Ramos (cell line): Measurements from ENCODE around the gene RFX8.
"Not testable (repeated sequence)": the region's sequence is repeated elsewhere in the genome, so short reads cannot be mapped to it uniquely, and the experiment has no call there.

Source experiments
- in situ Hi-C: fragments of 300-500 bp; cut with MboI; formaldehyde crosslinking; loops from one replicate; pipeline ENCODE4 v1.14.3; 2022; ENCODE audit warnings: low sequenced_read_pairs; ENCODE audit not compliant: unreplicated experiment

Gene RFX8

GRCh38 chr2:101450965-101451364 is 23.9 kb downstream of the RFX8 start:
- in situ Hi-C loops, result no loop called here

DNA sequence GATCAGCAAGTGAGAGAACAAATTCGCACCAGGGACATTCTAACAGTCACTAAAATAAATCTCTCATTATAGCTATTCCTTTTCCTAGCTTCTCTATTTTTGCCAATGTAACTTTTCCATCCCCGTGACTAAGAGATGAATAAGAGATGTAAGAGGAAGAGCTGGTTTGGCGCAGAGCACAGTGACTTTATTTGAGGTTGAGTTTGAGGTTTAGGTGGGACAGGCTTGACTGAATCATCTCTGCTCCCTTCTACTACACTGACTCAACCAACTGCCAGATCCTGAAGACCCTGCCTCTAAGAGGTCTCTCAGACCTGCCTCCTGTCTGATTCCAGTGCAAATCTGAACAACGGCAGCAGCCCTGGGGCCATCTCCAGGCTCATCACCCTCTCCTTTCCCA is 28.0 kb downstream of the RFX8 start:
- in situ Hi-C loops, result no loop called here

DNA sequence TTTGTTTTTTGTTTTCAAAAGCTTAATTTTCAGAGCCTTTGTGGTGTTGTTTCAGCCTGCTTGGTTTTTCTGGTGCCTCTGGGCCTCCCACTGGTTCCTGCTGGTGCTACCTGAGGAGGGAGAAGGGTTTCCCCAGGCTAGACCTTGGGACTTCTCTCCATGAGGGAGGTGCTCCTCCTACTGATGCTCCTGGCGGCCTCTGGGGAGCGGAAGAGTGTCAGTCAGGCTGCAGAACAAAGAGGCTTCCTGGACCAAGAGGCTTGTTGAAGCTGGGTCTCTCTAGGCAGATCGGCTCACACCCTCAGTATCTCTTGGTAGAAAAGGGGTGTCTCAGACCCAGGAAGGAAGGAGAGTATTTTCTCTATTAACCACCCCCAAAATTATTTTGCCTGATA is 32.2 kb downstream of the RFX8 start:
- in situ Hi-C loops, result no loop called here

DNA sequence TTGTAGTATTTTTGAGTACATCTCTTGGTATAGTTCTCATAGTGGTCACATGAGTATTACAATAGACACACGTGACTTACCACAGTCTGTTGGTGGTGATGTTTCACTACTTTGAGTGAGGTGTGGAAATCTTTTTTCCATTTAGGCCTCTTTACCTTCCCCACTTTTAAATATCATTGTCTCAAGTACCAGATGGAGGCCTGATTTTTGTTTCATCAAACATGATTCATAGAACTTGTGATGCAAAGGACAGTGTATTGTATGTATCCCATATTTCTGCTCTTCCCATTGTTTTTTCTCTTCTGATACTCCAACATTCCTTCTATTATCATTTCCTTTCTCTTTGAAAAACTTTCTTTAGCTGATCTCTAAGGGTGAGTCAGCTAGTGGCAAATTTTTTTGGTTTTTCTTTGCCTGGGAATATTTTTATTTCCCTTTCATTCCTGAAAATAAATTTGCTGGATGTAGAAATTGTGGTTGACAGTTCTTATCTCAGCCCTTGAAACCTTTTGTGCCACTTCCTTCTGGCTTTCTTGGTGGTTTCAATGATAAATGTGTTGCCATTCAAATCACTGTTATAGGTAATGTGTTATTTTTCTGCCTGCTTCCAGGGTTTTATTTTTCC is 32.8 kb downstream of the RFX8 start:
- in situ Hi-C loops, result no loop called here

- in situ Hi-C loops, result no loop called here
Observed at GRCh38 chr2:101440127-101440738, 34.7 kb downstream of the RFX8 start.

- in situ Hi-C loops, result no loop called here
Observed at GRCh38 chr2:101439716-101440115, 35.2 kb downstream of the RFX8 start.

DNA sequence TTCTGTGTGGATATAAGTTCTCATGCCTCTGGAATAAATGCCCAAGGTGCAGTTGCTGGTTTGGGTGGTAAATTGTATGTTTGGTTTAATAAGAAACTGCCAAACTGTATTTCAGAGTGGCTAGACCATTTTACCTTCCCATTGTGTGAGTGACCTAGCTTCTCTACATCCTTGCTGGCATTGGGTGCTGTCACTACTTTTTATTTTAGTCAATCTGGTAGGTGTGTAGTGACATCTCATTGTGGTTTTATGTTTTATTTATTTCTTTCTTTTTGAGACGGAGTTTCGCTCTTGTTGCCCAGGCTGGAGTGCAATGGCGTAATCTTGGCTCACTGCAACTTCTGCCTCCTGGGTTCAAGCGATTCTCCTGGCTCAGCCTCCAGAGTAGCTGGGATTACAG is 36.4 kb downstream of the RFX8 start:
- in situ Hi-C loops, result not testable (repeated sequence)

DNA sequence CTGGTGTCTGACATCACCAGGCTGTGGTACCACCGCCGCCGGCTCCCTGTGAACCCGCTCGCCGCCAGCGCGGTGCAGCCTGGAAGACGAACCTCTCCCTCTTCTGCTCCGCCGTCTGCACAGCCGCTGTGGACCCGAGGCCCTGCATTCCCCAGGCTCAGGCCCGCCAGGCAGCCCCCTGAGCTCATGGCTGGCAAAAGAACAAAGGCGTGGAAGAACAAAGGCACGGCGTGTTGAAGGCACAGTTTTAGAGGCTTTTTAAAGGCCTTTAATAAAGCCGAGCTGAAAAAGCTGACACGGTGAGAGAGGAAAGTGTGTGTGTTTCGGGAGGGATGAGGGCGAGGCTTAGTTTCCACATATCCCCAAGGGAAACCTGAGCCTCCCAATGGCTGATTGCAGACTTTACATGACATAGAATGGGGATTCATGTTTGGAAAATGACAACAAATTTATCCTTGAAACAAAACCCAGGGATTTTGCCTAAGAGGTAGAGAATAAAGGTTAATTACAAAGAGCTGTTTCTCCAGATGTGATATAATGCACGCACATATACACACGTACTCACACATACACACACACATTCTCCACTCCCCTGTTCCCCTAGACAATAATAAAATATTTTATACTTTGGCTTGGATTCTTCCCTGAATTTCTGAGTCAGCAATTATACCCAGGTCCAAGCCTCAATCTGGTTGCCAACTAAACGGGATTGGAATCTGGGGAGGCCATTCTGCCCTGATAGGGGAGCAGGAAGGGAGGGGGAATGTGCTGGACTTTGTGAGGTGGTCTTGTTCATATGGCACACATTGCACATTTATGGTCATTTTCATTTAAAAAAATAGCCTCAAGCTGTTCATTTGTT is 39.7 kb downstream of the RFX8 start:
- in situ Hi-C loops, result no loop called here

DNA sequence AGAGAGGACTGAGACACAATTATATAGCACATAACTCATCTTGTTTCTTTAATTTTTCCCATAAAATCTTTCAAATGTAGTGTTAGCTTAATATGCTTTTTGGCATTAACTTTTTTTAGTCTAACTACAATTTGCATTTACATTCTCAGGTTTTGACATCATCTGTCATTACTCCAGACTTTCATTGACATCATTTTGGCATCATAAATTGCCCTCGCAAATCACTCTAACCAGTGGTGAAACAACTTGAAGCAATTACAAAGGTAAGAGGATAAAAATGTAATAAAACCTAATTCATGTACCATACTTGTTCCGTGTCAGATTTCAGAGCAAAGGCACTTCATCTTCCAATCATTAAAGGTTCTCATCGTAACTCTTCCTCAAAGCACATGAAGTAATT is 41.4 kb downstream of the RFX8 start:
- in situ Hi-C loops, result no loop called here

DNA sequence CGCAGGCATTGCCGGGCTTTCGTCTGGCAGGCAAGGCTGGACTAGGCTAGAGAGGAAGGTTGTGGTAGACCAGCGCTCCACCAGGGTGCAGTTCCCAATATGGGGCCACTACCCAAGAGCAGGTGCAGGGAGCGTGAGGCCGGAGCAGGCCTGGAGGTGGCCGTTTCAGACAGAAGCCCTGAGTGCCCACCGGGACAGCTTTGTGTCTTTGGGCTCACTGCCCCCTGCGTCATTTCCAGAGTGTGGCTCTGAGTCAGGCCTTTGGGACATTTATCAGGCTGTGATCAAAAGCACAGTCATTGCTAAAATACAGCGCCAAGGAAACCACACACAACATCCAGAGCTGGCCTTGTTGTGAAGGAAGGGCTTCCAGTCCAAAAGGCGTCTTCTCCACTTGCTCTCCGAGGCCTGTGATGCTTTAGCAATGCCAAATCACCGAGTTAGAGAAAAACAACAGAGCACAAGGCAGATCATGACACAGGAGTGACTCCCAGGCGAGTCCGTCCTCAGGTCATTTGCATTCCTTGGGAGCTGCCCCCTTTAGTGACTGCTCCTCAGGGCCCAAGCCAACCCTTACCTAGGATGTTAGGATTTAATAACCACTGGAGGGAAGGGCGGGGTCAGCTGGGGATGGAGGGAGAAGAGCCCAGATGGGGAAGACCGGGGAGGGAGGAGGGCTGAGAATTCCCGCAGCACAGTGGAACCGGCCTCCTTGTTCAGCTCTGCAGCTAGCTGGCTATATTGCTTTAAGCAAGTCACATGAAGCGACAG is 42.3 kb downstream of the RFX8 start:
- in situ Hi-C loops, result no loop called here

DNA sequence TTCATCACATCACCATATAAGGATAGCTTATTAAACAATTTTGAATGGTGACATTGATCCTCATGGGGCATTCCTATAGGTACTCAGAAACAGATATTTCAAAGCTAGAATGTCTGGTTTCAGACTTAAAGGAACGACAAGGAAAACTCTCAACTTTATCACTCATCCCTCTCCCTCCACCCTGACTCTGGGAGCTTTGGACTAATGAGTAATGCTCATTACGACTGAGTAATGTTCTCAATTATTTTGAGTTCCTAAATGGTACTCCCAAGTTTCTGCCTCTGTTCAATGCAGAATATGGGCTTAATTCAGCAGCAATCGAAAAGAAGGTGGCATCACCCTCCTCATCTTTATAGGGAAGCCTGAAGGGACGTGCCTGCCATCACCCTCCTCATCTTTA is 43.4 kb downstream of the RFX8 start:
- in situ Hi-C loops, result no loop called here

DNA sequence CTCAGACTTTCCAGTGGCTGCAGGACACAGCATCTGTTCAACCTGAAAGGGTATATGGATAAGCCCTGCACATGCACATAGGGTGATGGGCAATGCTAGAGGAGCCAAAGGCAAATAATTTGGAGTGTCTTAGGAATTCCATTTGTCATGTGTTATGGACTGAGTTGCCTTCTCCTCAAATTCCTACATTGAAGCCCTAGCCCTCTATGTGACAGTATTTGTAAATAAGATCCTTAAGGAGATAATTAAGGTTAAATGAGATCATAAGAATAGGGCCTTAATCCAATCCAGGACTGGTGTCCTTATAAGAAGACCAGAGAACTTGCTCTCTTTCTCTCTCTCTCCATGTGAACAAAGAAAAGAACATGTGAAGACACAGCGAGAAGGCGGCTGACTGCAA is 44.8 kb downstream of the RFX8 start:
- in situ Hi-C loops, result no loop called here

GRCh38 chr2:101429453-101429852 is 45.5 kb downstream of the RFX8 start:
- in situ Hi-C loops, result loop anchor here (10.0 kb wide), 1 partner anchor 395 kb away; no protein-coding TSS in a partner anchor

DNA sequence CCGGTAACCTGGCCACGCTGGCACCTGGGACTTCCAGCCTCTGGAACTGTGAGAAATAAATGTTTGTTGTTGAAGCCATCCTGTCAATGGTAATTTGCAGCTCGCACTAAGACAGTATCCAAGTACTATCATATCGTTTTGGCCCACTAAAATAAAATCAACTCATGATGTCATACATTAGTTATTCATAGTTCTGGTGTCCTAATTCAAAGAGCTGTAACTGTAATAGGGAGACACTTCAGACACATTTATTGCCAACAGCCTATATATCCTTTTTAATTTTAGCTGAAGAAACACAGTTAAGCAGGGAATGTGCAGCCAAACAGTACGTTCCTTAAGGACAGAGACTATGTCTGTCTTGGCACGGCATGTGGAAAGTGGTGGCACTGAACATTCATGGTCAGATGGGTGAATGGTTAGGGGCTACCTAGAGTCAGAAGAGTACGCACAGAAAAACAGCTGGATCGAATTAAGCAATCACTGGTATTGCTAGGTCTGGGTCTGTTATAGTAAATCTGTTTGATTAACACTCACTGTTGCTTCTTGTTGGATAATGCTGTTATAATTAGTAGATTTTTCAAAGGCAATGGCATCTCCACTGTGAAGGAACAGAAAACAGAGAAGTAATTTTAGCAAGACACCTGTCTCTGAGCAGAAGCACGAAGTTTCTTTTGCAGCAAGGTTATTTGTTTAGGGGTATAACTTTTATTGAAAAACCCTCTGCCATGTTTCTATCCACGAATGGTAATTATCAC is 46.3 kb downstream of the RFX8 start:
- in situ Hi-C loops, result loop anchor here (10.0 kb wide), 1 partner anchor 396 kb away; no protein-coding TSS in a partner anchor

- in situ Hi-C loops, result loop anchor here (10.0 kb wide), 1 partner anchor 397 kb away; no protein-coding TSS in a partner anchor
Observed at GRCh38 chr2:101427743-101428142, 47.2 kb downstream of the RFX8 start.

DNA sequence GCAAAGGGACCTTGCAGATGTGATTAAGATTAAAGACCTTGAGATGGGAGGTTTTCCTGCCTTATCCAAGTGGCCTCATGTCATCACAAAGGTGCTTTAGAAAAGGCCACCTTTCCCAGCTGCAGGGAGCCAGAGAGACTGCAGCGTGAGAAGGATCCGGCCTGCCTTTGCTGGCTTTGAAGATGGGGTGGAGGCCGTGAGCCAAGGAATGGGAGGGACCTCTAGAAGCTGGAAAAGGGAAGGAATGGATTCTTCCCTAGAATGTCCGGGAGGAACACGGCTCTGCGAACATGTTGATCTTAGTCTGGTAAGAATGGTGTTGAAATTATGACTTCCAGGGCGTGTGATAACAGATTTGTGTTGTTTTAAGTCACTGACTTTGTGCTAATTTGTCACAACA is 47.7 kb downstream of the RFX8 start:
- in situ Hi-C loops, result loop anchor here (10.0 kb wide), 1 partner anchor 398 kb away; no protein-coding TSS in a partner anchor

GRCh38 chr2:101426822-101427221 is 48.1 kb downstream of the RFX8 start:
- in situ Hi-C loops, result loop anchor here (10.0 kb wide), 1 partner anchor 398 kb away; no protein-coding TSS in a partner anchor

- in situ Hi-C loops, result loop anchor here (10.0 kb wide), 1 partner anchor 404 kb away; no protein-coding TSS in a partner anchor
Observed at GRCh38 chr2:101420623-101421022, 54.3 kb downstream of the RFX8 start.

DNA sequence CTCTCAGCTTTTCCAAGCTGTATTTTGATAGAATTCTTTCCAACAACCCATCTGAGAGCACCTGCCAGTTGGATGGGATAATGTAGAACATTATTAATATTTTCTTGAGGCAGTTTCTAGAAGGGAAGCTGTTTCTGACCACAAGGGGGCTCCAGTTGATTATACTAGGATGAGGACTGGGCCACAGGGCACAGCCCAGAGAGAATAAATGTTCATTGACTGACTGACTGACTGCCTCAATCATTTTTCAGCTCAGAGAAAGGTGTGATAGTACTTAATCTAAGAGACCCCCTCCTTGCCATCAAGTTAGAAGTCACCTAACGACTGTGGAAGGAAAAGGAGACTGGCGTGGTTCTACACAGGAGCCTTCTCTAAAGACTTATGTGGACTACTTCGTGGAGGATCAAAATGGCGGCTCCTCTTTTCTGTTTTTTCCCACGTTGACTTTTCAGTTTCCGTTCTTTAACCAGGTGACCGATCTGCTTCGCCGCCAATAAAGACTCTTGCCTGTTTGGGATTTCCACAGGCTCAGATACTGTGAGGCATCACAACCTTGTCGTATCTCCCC is 55.7 kb downstream of the RFX8 start:
- in situ Hi-C loops, result no loop called here
